Ishikawa (cell line): Measurements from ENCODE around the gene IPO11.

ENCODE experiments used
- CREB1 ChIP-seq: IDR thresholded peaks from 2 replicates; pipeline ENCODE4 v1.6.1; 2012; ENCODE audit warnings: low read depth
- EGR1 ChIP-seq: IDR thresholded peaks from 2 replicates; pipeline ENCODE4 v1.6.1; 2012
- EP300 ChIP-seq: IDR thresholded peaks from 2 replicates; pipeline ENCODE4 v1.6.1; 2012; ENCODE audit warnings: borderline replicate concordance
- MAX ChIP-seq: IDR thresholded peaks from 2 replicates; pipeline ENCODE4 v1.6.1; 2012
- TEAD4 ChIP-seq: IDR thresholded peaks from 2 replicates; pipeline ENCODE4 v1.6.1; 2012
- YY1 ChIP-seq: IDR thresholded peaks from 2 replicates; pipeline ENCODE4 v1.6.1; 2012; ENCODE audit warnings: low read depth

GRCh38 chr5:62536783-62537182, 124.2 kb downstream of the IPO11 start:
- TF ChIP-seq TEAD4 (no peak), EP300 (no peak), EGR1 (no peak), CREB1 (no peak), MAX (no peak), YY1 (no peak)
